GM21576 (cell line): Measurements from ENCODE around the gene TOPAZ1.

ENCODE experiments used
- ATAC-seq: cut with Tn5 transposase; IDR thresholded peaks from one replicate; pipeline ENCODE4 v1.9.1; 2021; ENCODE audit warnings: mild to moderate bottlenecking, moderate library complexity; ENCODE audit not compliant: unreplicated experiment

The TOPAZ1 gene

DNA sequence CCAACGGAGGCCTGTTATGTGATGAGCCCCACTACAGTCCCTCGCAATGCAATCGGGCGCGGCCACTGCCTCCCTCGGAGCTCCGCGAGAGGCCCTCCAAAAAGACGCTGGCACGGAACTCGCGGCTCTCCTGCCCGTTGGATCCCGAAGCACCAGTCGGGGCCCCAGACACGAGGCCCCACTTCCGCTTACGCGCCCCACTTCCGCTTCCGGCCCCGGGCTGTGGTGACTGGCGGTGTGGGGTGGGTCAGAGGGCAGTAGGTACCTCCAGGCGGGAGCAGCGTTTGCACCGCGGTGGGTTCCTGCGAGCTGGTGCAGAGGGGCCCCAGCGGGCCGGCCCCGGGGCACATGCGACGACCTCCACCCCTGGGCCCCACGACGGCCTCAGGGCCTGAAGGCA lies at the start of gene TOPAZ1:
TOPAZ1 (plus strand) TSS at position 181 of the 400 bp plus-strand sequence; CDS start at position 349, 168 bp downstream.
- no peak for ATAC-seq

DNA sequence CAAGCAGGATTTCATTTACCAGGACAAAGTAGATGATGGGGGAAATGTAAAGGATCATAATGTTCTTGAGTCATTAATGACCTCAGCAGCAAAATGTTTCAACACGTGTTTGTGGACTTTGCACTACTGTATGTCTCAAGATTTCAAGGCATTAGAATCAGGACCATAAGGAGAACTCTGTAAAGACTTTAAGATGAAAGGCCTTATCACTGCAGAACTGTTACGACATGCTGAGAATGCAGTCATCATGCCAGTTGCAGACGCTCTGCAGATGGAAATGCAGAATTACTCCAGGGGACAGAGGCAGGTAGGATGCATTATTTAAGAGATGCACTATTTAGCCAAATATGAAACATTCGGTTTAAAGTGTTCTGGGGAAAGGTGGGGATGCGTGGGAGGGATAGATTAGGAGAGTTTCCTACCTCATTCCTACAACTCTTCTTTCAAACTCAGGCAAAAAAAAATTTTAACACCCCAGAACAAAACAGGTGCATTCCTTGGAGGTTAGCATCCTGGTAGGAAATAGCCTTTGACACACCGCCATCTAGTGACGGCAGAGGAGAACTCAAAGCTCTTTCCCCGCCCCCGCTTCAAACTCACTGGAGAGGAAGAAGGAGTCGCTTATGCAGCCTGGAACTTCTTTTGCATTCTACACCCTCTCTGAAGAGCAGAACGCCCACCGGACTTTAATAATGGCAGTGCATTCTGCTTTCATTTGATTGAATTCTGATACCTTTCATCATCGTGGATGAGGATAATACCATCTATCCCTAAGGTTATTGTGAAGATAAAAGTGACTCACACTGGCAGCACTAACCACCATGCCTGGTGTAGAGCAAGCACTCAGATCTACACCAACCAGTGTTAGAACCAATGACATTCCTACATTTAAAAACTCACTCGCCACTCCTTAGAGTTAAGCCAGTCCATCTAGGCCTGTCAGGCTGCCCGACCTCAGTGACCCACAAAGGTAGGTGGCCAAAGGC lies 43.1 kb upstream of the TOPAZ1 start:
- peak; percentile 70 for ATAC-seq

DNA sequence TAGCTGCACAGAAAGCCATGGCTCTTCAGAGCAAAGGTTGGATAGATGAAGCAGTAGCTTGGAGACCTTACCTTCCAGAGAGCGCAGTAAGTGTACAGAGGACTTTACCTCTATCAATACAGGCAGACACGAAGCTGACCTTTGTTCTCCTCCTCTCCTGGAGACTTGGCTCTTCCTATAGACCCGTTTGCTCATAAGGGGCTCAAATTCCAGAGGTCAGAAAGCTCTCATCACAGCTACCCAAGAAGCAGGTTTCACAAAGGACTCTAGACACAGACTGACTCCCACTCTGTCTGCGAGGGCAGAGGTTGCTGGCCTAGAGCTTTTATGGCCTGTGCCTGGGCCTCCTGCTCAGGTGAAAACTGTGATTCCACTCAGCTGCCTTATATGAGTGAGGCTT lies 35.4 kb upstream of the TOPAZ1 start:
- ATAC-seq, result no peak

DNA sequence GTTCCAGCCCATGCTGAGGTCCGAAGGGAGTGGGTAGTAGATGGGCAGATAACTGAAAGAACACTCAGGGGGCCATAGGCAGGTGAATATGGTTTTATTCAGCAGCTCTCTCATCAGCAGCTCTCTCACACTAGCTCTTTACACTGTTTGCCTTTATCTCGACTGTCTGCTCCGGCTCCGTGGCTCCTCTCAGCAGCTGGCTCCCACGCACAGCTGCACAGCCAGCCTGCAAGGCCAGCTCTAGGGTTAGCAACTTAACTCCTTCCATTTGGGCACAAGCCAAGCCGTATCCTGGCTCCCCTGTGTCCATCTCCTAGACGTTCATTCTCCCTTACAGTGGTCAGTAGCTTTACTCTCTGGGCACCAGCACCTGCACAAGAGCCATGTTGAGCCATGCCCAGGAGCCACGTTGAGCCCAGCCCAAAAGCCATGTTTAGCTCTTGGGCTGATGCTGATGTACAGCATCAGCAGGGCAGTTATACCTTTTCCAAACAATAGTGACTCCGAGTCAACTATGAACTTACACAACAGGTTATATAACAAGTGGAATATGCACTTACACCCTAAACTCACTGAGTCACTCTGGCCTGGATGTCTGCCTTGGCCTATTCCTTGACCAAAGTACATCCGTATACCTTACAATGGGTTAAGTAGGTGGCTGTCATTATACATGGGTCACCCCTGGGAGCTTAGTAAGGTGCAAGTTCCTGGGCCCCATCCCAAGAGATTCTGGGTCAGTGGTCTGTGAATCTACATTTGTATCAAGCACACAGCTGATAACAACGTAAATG lies 34.6 kb upstream of the TOPAZ1 start:
- no peak for ATAC-seq

DNA sequence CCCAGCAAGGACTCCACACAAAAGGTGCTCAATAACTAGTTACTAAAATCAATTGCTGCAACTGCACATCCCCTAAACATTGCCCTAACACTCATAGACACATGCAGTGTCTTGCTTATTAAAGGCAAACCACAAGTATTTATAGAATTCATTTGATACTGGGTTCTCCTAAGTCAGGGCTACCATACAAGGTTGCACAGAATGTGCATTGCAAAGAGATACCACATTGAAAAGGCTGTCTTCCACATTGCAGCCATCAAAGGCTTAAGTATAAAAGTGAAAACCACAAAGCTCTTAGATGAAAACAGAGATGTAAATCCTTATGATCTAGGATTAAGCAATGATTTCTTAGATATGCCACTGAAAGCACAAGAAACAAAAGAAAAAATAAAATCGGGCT lies 33.6 kb upstream of the TOPAZ1 start:
- ATAC-seq, result no peak

DNA sequence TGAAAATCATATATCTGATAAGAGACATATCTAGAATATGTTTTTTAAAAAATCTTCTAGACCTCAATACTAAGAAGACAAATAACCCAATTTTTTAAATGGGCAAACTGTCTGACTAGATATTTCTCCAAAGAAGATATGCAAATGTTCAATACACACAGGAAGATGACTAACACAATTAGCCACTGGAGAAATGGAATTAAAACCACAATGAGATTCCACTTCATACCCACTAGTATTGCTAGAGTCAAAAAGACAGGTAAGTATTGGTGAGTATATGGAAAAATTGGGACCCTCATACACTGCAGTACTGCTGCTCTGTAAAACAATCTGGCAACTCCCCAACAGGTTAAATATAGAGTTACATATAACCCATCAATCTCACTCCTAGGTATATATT lies 33.1 kb upstream of the TOPAZ1 start:
- ATAC-seq, result no peak

DNA sequence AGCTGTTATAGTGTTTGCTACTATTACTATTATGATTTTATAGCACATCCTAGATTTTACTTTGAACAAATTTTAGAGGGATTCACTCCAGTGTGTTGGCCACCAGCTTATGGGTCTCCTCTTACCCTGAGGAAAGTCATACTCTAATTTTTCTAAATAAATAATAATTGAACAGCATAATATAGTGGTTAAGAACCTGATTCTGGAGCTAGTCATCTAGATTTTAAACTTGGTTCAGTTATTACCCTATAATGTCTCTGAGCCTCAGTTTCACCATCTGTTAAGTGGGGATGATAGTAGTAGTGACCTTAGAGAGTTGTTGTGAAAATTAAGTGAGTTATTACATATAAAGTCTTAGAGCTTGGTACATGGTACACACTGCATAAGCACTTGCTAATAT lies 30.7 kb upstream of the TOPAZ1 start:
- no peak for ATAC-seq

DNA sequence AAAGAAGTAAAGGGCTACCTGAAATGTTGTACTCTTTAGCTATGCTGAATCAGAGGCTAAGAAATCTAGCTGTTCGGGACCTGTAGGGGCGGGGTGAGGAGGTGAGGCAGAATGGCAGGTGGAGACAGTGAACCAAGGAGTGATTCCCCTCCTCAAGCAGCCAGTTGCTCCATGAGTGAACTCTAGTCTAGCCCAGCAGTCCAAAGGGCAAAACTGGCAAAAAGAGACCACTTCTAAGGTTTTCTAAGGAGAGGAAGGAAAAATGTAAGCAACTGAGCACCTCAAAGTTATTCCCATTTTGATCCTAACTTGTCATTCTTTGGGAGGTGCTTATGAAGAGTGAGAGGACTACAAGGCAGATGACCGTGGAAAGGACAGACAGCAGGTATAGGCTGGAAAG lies 19.3 kb upstream of the TOPAZ1 start:
- ATAC-seq, result no peak

DNA sequence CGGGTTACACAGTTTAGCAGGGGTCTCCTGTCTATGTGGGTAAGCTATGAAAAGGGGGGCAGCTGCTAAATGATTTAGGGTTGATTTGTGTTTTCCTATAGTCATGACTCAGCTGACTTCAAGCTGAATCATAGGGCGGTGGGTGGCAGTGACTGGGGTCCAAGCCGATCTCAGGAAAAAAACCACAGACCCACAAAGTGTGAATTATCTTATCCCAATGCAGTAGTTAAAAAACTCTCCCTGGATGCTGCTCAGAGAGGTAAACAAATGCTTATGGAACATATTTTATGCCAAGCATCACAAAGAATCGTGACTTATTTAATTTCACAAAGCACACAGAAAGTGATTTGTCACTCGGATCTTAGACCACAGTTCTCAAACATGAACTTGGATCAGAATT lies 18.4 kb upstream of the TOPAZ1 start:
- ATAC-seq, result no peak

DNA sequence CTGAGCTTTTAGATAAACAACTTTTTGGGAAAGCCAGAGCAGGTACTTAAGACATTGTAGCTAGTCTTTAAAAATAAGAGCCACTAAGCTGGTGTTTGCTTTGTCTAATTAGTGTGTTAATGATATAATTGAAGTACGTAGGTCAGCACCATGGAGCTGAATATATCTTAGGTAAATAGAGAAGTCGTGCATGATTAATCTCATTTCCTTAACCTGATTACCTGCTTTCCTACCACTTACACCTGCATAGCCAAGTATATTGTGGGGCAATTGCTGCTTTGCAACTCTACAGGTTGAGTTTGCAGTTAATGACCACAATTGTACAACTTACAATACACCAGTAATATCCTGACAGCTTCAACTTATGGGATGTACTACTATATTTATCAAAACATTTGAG lies 17.6 kb upstream of the TOPAZ1 start:
- no peak for ATAC-seq

DNA sequence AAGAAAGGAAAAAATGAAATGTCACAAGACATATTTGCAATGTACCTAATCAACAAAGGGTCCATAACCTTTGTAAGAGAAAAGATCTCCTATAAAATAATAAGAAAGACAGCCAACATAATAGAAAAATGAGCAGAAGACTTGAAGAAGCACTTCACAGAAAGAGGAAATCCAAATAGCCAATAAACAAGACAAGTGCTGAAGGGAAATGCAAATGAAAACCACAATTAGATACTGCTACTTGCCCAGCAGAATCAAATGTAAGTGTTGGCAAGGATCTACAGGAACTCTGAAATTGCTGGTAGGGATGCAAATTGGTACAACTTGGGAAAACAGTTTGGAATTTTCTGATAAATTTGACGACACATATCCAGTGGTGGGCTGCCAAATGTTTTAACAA lies 15.1 kb upstream of the TOPAZ1 start:
- ATAC-seq, result no peak

DNA sequence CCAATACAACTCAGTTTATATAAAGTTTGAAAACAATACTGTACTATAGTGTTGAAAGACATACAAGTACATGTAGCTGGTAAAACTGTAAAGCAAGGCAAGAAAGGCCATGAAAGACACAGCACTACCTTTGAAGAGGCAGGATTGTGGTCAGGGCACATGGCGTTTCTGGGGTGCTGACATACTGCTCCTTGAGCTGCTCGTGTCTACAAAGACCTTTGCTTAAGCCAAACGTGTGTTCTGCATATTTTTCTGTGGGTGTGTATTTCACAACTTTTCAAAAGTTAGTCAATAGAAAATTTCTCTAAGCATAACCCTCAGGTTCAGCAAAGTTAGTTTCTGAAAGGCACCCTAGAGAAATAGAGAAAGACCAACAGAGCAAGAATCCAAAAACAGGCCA lies 14.1 kb upstream of the TOPAZ1 start:
- ATAC-seq, result no peak

DNA sequence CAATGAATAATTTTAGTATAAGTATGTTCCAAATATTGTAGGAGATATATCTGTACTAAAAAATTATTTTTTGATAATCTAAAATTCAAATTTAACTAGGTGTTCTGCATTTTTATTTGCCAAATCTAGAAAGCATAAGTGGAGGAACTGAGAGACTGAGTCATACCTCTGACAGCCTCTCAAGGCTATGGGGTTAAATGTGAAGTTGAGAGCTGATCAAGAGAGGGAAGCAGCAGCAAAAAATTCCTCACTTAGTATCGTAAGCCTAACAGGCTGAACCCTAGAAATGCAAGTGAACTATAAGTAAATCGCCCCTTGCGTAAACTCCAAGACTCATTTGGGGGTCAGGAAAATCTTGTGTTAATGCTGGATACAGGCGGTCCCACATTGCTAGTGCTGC lies 12.8 kb upstream of the TOPAZ1 start:
- no peak for ATAC-seq

DNA sequence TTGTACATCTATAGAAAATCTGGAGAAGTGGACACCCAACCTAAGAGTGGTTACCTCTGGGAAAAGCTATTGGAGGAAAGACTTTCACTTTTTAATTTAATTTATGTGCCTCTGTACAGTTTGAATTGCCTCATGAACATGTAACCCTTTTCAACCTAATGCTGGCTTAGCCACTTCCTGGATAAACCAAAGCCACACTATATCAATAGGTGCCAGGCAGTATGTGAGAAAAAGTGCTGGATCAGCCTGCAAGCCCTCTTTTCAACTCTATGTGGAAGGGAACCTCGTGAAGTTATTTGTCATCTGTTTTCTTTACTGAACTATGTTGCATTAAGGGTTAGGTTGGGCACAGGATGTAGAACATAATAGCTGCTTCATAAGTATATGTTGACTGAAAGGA lies 9.3 kb upstream of the TOPAZ1 start:
- no peak for ATAC-seq

DNA sequence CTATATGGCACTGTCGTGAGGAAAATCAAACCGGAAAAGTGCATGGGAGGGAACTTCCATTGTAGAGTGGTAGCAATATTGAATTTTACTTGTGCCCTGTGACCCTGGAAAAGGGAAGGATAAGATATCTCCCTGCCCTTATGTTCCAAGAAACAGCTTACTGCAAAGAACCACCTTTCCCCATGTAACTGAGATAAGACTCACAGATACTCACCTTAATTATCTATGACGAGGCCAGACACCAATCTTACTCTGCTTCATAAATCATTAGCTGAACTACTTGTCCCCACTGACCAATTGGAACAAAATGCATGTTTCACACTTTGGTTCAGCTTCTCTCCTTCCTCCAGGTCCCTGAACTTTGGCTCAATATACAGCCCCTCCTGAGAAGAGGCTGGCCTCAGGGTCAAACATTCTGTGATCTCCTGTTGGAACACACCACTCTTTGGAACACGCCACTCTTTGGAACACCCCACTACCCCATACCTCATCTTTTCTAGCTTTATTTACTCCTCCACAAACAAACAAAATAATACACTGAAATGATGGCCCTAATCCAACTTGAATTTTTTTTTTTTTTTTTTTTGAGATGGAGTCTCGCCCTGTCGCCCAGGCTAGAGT lies 6.9 kb upstream of the TOPAZ1 start:
- ATAC-seq, result no peak

DNA sequence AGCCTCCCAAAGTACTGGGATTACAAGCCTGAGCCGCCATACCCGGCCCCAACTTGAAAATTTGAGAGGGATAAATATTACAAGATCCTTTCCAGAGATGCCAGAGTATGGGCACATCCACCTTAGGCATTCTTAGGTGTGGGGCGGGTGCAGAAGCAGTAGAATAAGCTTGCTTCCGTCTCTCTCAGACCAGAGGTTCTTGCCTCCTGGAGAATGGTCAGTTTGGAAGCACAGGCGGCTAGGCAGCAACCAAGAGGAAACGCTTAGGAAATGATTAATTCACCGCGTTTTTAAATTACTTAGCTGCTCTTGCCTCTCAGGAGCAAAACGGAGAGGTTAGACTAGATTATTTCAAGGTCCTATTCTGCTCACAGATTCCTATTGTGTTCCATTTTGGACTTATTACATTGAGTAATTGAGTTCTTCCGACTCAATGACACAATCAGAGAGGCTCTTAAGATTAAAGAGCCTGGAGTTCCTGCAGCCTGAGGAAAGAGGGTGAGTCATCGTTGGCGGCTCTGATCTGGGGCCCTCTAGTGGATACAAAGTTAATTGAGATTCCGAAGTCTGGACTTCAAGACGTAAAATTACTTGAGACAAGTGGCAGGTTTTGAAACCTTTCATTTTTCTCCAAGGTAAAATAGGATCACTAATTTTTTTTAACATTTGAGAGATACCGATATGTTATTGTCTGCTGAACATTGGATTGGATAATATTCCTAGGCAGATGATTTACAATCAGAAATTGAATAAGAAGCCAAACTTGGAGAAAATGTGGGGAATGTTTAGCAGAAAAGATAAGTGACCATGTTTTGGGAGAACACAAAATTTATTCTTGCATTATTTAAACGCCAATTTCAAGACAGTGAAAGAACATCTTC lies 5.8 kb upstream of the TOPAZ1 start:
- ATAC-seq, result no peak

DNA sequence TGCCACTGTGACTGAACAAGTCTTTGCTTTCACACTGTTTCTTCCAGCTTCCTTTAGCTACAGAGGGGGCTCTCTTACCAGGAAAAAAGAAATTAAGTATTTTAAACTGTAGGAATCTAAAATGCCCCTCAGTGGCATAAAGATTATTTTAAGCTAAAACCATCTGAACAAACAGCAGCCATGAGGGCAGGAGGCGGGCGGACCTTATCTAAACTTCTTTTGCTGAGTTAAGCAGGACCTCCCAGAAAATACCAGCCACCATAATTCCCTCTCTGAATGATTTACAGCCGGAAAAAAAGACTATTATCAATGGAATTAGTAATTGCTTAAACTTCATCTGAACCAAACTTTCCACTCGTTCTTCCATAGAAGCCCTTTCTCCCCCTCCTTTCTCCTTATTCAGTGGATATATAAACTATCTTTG lies 5.2 kb upstream of the TOPAZ1 start:
- no peak for ATAC-seq

DNA sequence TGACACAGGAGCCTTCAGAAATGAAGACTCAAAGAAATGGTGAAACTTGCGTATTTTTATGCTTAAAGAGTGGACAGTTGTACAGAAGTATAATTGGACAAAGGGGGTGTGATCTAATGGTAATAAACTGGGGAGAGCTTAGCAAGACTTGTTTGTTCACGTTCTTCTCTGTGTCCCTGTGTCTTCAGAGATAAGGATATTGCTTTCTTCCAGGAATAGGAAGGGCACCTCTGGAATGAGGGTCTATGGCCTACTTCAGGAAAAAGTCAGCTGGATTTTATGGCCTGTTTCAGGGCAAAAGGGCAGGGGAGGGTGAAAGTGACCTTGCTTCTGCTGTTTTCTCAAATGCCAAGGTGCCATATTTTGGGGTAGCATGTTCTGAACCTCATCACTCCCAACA lies 4.5 kb upstream of the TOPAZ1 start:
- no peak for ATAC-seq

DNA sequence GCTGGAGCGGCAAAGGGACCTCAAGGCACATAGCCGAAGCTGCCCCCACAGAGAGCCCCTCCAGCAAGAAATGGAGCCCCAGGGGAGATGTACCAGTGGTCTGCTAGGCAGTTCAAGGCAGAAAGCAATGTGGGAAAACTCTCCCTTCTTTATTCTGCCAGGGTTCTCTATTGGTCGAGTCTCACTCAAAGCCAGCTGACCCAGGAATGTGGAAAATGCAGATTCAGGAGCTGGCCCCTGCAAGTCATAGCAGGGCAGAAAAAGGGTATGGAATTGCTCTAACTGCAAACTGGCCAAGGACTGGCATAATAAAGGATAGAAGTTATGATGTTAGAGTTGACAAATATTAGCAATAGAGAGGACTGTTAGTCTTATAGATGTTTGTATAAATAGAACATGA lies 4.0 kb upstream of the TOPAZ1 start:
- ATAC-seq, result no peak

DNA sequence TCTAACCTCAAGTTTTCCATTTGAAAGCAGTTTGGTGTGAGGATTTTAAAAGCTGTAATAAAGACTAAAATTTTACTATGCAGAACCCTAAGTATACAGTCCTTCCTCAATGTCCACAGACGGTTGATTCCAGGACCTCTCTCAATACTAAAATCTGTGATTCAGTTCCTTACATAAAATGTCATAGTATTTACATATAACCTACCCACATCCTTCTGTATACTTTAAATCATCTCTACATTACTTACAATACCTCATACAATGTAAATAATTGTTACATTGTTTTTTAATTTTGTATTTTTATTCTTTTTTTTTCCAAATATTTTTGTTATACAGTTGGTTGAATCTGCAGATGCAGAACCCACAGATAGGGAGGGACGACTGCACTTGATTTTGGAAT lies 2.8 kb upstream of the TOPAZ1 start:
- ATAC-seq, result no peak

DNA sequence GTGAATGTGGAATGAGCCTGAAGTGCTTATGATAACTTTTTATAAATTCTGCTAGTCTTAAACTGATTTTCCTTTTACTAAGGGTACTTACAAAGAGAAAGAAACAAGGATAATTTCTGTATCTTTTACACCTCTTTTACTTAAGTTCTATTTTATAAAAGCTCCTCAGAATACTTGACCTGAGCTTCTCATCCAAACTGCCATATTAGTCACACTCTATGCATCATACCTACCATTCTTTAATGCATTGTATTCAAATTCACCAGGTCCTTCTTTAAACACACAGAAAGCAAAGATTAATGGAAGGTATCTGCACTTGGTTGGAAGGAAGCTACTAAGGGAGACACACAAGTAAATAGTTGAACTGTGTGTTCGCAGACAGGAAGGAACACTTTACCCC lies 1.6 kb upstream of the TOPAZ1 start:
- ATAC-seq, result no peak
